CD14-positive monocyte (primary cell): ENCODE measurements around the gene ZKSCAN7. TPM values are rescaled to one million over a fixed set of nuclear protein-coding genes. Genes with fewer than 3 reads are reported as not detected.

Experiments
- DNase-seq, 3 donors: peaks; one replicate each; pipeline ENCODE4 v3.0.0-alpha.2; 2011 to 2022
- H2AFZ ChIP-seq: 2 replicates; pipeline ENCODE4 v1.6.0; 2012; ENCODE audit warnings: mild to moderate bottlenecking, low read depth, low read length, inconsistent platforms; ENCODE audit not compliant: insufficient read depth, poor library complexity, severe bottlenecking
- H3K27ac ChIP-seq, 2 donors: 1 replicate in 1 of 2; 2 replicates in 1 of 2; pipeline ENCODE4 v1.5.1; 2012 to 2013; ENCODE audit warnings: low read length in 2 of 2, control low read depth in 1 of 2, inconsistent platforms in 1 of 2, low read depth in 1 of 2, mild to moderate bottlenecking in 1 of 2
- H3K27me3 ChIP-seq, 2 donors: one replicate each; pipeline versions ENCODE4 v1.6.0 to v1.6.1; 2011 to 2013; ENCODE audit warnings: low read length in 2 of 2; ENCODE audit not compliant: control insufficient read depth in 2 of 2, insufficient read depth in 2 of 2
- H3K36me3 ChIP-seq, 2 donors: replicated peaks in 1 of 2; 1 replicate in 1 of 2; 2 replicates in 1 of 2; pipeline versions ENCODE4 v1.5.1 to v1.6.1; 2012 to 2013; ENCODE audit warnings: low read length in 2 of 2, control low read depth in 1 of 2, inconsistent platforms in 1 of 2, mild to moderate bottlenecking in 1 of 2; ENCODE audit not compliant: insufficient read depth in 2 of 2, control insufficient read depth in 1 of 2
- H3K4me1 ChIP-seq, 2 donors: 1 replicate in 1 of 2; 2 replicates in 1 of 2; pipeline versions ENCODE4 v1.5.1 to v1.6.1; 2012 to 2013; ENCODE audit warnings: low read length in 2 of 2, control low read depth in 1 of 2, inconsistent platforms in 1 of 2, mild to moderate bottlenecking in 1 of 2, moderate library complexity in 1 of 2; ENCODE audit not compliant: insufficient read depth in 2 of 2, control insufficient read depth in 1 of 2
- H3K4me2 ChIP-seq: replicated peaks from 2 replicates; pipeline ENCODE3; 2012; ENCODE audit warnings: low read length, moderate library complexity, mild to moderate bottlenecking; ENCODE audit not compliant: poor library complexity, severe bottlenecking; ENCODE audit errors: extremely low read depth
- H3K4me3 ChIP-seq, 3 experiments: fragments of 200-600 bp in 1 of 3; sonication (generic) in 1 of 3; replicated peaks in 1 of 3; 1 replicate in 2 of 3; 2 replicates in 1 of 3; pipeline ENCODE4 v1.5.1; 2011 to 2013; ENCODE audit warnings: low read length in 3 of 3, mild to moderate bottlenecking in 3 of 3, control low read depth in 2 of 3, low read depth in 2 of 3, inconsistent platforms in 1 of 3, moderate library complexity in 1 of 3
- H3K79me2 ChIP-seq: 2 replicates; pipeline ENCODE4 v1.6.0; 2012; ENCODE audit warnings: mild to moderate bottlenecking, control low read depth, inconsistent platforms, low read length, moderate library complexity; ENCODE audit not compliant: insufficient read depth
- H3K9ac ChIP-seq: 2 replicates; pipeline ENCODE4 v1.6.0; 2017; ENCODE audit warnings: low read length, mild to moderate bottlenecking; ENCODE audit not compliant: insufficient read depth, poor library complexity, severe bottlenecking
- H3K9me3 ChIP-seq, 2 donors: replicated peaks in 1 of 2; 1 replicate in 1 of 2; 2 replicates in 1 of 2; pipeline versions ENCODE4 v1.5.1 to v1.6.1; 2012 to 2013; ENCODE audit warnings: low read length in 2 of 2, control low read depth in 1 of 2; ENCODE audit not compliant: control insufficient read depth in 1 of 2, insufficient read depth in 1 of 2
- H4K20me1 ChIP-seq: 2 replicates; pipeline ENCODE4 v1.6.0; 2012; ENCODE audit warnings: mild to moderate bottlenecking, low read length, control low read depth, moderate library complexity; ENCODE audit not compliant: insufficient read depth
- H3K27ac Mint-ChIP-seq, 7 donors: one replicate each; pipeline ENCODE4 v1.8.0; 2020; ENCODE audit warnings: mild to moderate bottlenecking in 7 of 7, mixed read lengths in 7 of 7, moderate library complexity in 6 of 7, inconsistent platforms in 2 of 7
- H3K27me3 Mint-ChIP-seq, 3 donors: one replicate each; pipeline ENCODE4 v1.8.0; 2021 to 2022; ENCODE audit warnings: low read depth in 3 of 3, mild to moderate bottlenecking in 3 of 3, mixed read lengths in 3 of 3, moderate library complexity in 3 of 3, inconsistent platforms in 1 of 3
- H3K36me3 Mint-ChIP-seq, 2 donors: one replicate each; pipeline ENCODE4 v1.8.0; 2020; ENCODE audit warnings: mixed read lengths in 2 of 2, inconsistent platforms in 1 of 2, mild to moderate bottlenecking in 1 of 2
- H3K4me1 Mint-ChIP-seq: one replicate; pipeline ENCODE4 v1.8.0; 2020; ENCODE audit warnings: mild to moderate bottlenecking, mixed read lengths
- H3K4me3 Mint-ChIP-seq, 2 donors: one replicate each; pipeline ENCODE4 v1.8.0; 2020; ENCODE audit warnings: mild to moderate bottlenecking in 2 of 2, mixed read lengths in 2 of 2, moderate library complexity in 1 of 2
- H3K9me3 Mint-ChIP-seq, 7 donors: one replicate each; pipeline ENCODE4 v1.8.0; 2020 to 2022; ENCODE audit warnings: mixed read lengths in 7 of 7, mild to moderate bottlenecking in 6 of 7, moderate library complexity in 6 of 7, inconsistent platforms in 2 of 7
- CTCF ChIP-seq: fragments of 200-600 bp; IDR thresholded peaks from one replicate; pipeline ENCODE4 v1.8.0; 2022; ENCODE audit warnings: antibody characterized with exemption, mild to moderate bottlenecking
- WGBS: methylation state at CpG from one replicate; pipeline ENCODE4 v1.1.5; 2013; ENCODE audit warnings: missing lambda C conversion rate; ENCODE audit not compliant: insufficient coverage; 5-methylcytosine and 5-hydroxymethylcytosine counted together
- intact Hi-C, 2 donors: fragments of 100-400 bp; cut with micrococcal nuclease; formaldehyde crosslinking; loops; one replicate each; pipeline versions ENCODE4 v1.15.0 to v1.15.1; 2023
- polyA plus RNA-seq, 3 donors: library from polyadenylated mRNA; depleted of rRNA in 1 of 3; unstranded in 2 of 3; stranded (reverse) in 1 of 3; fragments of 300-500 nt in 2 of 3; fragments of >200 nt in 1 of 3; fragmentation: Illumina TruSeq in 2 of 3; gene quantifications; 1 replicate in 2 of 3; 2 replicates in 1 of 3; pipeline ENCODE4 v1.2.3, GENCODE V29; 2012 to 2021

ZKSCAN7 gene
- polyA plus RNA-seq, 3 donors = 0.29 to 0.51 (median 0.48) TPM

- Mint-ChIP-seq H3K4me1 (peaks cover 25% of the 10 kb centered on the region), H3K27me3 (peaks cover 1 to 4% (median 1%) of the 10 kb centered on the region in 3 donors), H3K9me3 (peaks cover 11 to 21% (median 17%) of the 10 kb centered on the region in 7 donors), H3K27ac (peak overlapping the region in 4 of 7 donors; percentile 72 to 93 (median 82)), H3K36me3 (peaks cover 13 to 28% of the 10 kb centered on the region in 2 donors), H3K4me3 (peak overlapping the region; percentile 92)
- peaks cover 7 to 20% of the 10 kb centered on the region in 2 donors for H3K9me3 ChIP-seq
- peak in 1 of 3 donors; percentile 3 for DNase-seq
- no peak for TF ChIP-seq CTCF
- H3K36me3 ChIP-seq = peaks cover 2 to 21% of the 10 kb centered on the region in 2 donors
- intact Hi-C loops = loop anchor here (2.0 to 10.0 kb wide), 4 partner anchors 33 to 175 kb away; partner anchors contain the start of genes TCAIM (in 2 of the 2) and ZNF445 (in 2 of the 2)
- no CpG with 5 or more reads among the region's 6 CpGs for WGBS
- no peaks in the 10 kb centered on the region for H3K27me3 ChIP-seq
- peaks cover 53% of the 10 kb centered on the region for H3K79me2 ChIP-seq
- H2AFZ ChIP-seq = peak overlapping the region; percentile 94
- H3K4me2 ChIP-seq = peak overlapping the region; percentile 76
- peak overlapping the region; percentile 54 to 100 (median 90) for H3K4me3 ChIP-seq
- H3K9ac ChIP-seq = peak overlapping the region; percentile 88
- peak overlapping the region in 1 of 2 donors; percentile 82 for H3K27ac ChIP-seq
- peaks cover 16% of the 10 kb centered on the region in 2 donors for H3K4me1 ChIP-seq
- H4K20me1 ChIP-seq = peaks cover 4% of the 10 kb centered on the region
Measured at GRCh38 chr3:44510000-44510368, 45.0 kb upstream of the ZKSCAN7 start.

- peak overlapping the region in 1 of 2 donors; percentile 49 for H3K27ac ChIP-seq
- peak overlapping the region; percentile 88 for H3K9ac ChIP-seq
- H4K20me1 ChIP-seq = peaks cover 4% of the 10 kb centered on the region
- no peaks in the 10 kb centered on the region for H3K27me3 ChIP-seq
- Mint-ChIP-seq H3K4me3 (peak overlapping the region; percentile 92), H3K36me3 (peaks cover 4 to 16% of the 10 kb centered on the region in 2 donors), H3K27me3 (peaks cover 0 to 1% (median 1%) of the 10 kb centered on the region in 3 donors), H3K9me3 (peaks cover under 1 to 10% (median 5%) of the 10 kb centered on the region in 7 donors), H3K4me1 (peaks cover 26% of the 10 kb centered on the region), H3K27ac (peak overlapping the region in 3 of 7 donors; percentile 60 to 88 (median 76))
- DNase-seq = no peak
- peaks cover 16% of the 10 kb centered on the region in 2 donors for H3K4me1 ChIP-seq
- H3K36me3 ChIP-seq = peaks cover 2 to 9% of the 10 kb centered on the region in 2 donors
- intact Hi-C loops = loop anchor here (2.0 to 10.0 kb wide), 4 partner anchors 34 to 176 kb away; partner anchors contain the start of genes TCAIM (in 2 of the 2) and ZNF445 (in 2 of the 2)
- no peak for TF ChIP-seq CTCF
- peaks cover 3 to 8% of the 10 kb centered on the region in 2 donors for H3K9me3 ChIP-seq
- peak overlapping the region; percentile 94 for H2AFZ ChIP-seq
- peak overlapping the region; percentile 54 to 100 (median 90) for H3K4me3 ChIP-seq
- peaks cover 41% of the 10 kb centered on the region for H3K79me2 ChIP-seq
- H3K4me2 ChIP-seq = peak overlapping the region; percentile 76
- 60% methylated on average over 2 of the region's 4 CpGs for whole genome bisulfite sequencing
Measured at GRCh38 chr3:44511238-44511566, 43.8 kb upstream of the ZKSCAN7 start.
